Kidney epithelial cell (primary cell): ENCODE results near the gene NCF2. TPM values are rescaled to one million over a fixed set of nuclear protein-coding genes. Genes with fewer than 3 reads are reported as not detected.

Source experiments
- DNase-seq: peaks from one replicate; pipeline ENCODE4 v3.0.0-alpha.2; 2010; ENCODE audit warnings: low read depth
- H3K27me3 ChIP-seq: 2 replicates; pipeline ENCODE4 v1.6.0; 2011; ENCODE audit warnings: low read length; ENCODE audit not compliant: control insufficient read depth, insufficient read depth
- H3K36me3 ChIP-seq: 2 replicates; pipeline ENCODE4 v1.5.1; 2011; ENCODE audit warnings: low read length; ENCODE audit not compliant: control insufficient read depth, insufficient read depth
- H3K4me3 ChIP-seq: 2 replicates; pipeline ENCODE4 v1.5.1; 2011; ENCODE audit warnings: low read depth, mild to moderate bottlenecking, control low read depth, low read length
- CTCF ChIP-seq: IDR thresholded peaks from 2 replicates; pipeline ENCODE4 v1.5.1; 2011; ENCODE audit warnings: mild to moderate bottlenecking, moderate library complexity, low read length, control low read depth, inconsistent platforms; ENCODE audit not compliant: insufficient read depth, poor library complexity, severe bottlenecking
- total RNA-seq: library from RNA; depleted of rRNA; stranded (reverse); fragments of >200 nt; gene quantifications from 2 replicates; pipeline ENCODE4 v1.2.3, GENCODE V29; 2015

Gene NCF2
- total RNA-seq, 1 donor from 2014 or later = 62.5 TPM

- H3K4me3 ChIP-seq = peak overlapping the region; percentile 69
- no peaks in the 10 kb centered on the region for H3K36me3 ChIP-seq
- TF ChIP-seq CTCF = no peak
- no peak for DNase-seq
- no peaks in the 10 kb centered on the region for H3K27me3 ChIP-seq
Observed at GRCh38 chr1:183635099-183635605, 44.9 kb upstream of the NCF2 start.

DNA sequence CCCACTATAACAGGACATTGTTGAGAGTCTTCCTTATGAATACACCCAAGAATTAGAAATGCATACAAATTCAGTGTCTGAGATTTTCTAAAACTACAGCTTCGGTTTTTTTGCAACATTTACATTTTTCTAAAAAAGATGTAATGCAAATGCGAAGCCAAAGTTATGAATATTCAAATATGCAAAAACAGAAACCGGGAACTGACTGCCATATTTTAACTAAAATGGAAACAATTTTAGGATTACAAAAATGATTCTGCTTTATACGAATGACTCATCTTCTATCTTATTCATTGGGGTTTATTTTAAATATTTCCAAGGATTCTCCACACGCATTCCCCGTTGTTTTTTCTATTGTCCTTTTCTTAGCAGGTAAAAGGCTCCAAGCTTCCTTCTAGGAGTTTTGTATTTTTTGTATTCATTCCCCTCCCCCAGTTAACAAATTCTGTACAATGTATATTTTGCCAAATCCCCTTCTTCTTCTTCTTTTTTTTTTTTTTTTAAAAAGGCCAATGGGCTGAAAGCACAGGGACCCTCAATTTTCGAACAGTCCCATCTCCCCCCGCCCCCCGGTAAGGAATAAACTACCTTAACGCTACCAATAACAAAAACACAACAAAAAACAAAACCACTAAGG is 44.3 kb upstream of the NCF2 start:
- Histone ChIP-seq H3K36me3 (no peaks in the 10 kb centered on the region), H3K27me3 (no peaks in the 10 kb centered on the region), H3K4me3 (peak overlapping the region; percentile 69)
- no peak for TF ChIP-seq CTCF
- DNase-seq = no peak

- H3K36me3 ChIP-seq = no peaks in the 10 kb centered on the region
- H3K27me3 ChIP-seq = no peaks in the 10 kb centered on the region
- H3K4me3 ChIP-seq = peak overlapping the region; percentile 69
- TF ChIP-seq CTCF = peak; percentile 55
- DNase-seq = peak; percentile 51
Observed at GRCh38 chr1:183633676-183634343, 43.6 kb upstream of the NCF2 start.

- TF ChIP-seq CTCF = no peak
- Histone ChIP-seq H3K36me3 (no peaks in the 10 kb centered on the region), H3K27me3 (no peaks in the 10 kb centered on the region), H3K4me3 (peak overlapping the region; percentile 14)
- DNase-seq = no peak
Observed at GRCh38 chr1:183632964-183633363, 42.7 kb upstream of the NCF2 start.

DNA sequence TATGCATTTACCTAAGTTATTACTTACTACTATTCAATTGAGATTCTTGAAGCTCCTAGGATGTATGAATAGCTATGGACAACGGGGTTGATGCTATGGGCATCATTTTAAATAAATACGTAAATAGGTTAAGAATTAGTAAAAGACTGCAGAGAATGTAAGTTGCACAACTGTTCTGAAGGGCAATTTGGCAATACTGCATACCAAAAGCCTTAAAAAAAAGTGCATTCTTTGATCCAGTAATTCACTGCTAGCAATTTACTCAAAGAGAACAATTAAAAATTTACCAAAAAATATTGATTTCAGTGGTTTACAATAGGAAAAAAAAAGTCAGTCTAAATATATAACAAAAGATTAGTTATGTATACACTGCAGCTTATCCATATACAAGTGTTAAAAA is 41.9 kb upstream of the NCF2 start:
- TF ChIP-seq CTCF = no peak
- no peaks in the 10 kb centered on the region for H3K36me3 ChIP-seq
- H3K27me3 ChIP-seq = no peaks in the 10 kb centered on the region
- H3K4me3 ChIP-seq = no peak overlapping the region
- DNase-seq = no peak
